HG02759 (cell line): ENCODE measurements around the gene MACROD2.

Experiments used
- ATAC-seq: cut with Tn5 transposase; IDR thresholded peaks from one replicate; pipeline ENCODE4 v1.9.1; 2021; ENCODE audit warnings: mild to moderate bottlenecking, moderate library complexity; ENCODE audit not compliant: unreplicated experiment

Gene MACROD2

GRCh38 chr20:14838663-14839628 is 843.6 kb downstream of the MACROD2 start:
- no peak for ATAC-seq

DNA sequence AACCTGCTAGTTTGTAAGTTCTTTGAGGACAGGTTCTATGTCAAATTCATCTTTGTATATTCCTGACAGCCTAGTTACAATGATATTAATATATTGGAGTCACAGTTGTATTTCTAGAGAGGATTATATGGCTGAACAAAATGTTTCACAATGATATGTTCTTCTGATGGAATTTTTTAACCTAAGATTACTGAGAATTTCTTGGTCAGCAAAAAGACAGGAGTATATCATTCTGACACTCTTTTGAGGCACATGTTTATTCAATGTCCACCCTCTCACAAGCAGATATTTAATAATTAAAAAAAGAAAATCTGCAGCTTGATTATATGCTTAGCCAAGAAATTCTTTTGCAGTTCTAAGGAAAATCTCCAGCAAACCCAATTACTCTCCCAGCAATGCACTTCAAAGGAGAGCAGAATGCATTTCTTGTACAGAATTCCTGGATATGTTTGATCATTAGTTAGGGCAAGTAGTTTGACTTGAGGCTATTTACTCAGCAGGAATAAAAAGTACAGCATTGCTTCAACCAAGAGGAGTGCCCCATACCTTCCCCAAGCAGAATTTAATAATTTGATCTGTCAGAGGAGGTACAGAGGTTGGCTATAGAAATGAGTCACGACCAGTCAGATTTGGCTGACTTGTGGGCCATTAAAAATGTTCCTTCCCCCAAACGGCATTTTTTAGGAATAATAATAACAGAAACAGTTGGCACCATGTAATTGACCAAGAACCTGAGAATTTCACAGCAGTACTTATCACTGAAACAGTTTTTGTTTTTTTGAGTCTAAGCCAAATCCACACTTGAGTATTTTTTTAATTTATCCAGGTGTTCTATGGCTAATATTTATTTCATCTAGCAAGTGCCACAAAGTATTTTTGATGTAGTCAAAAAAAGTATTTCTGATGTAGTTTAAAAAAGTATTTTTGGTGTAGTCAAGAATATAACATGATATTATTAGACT is 850.2 kb downstream of the MACROD2 start:
- no peak for ATAC-seq

DNA sequence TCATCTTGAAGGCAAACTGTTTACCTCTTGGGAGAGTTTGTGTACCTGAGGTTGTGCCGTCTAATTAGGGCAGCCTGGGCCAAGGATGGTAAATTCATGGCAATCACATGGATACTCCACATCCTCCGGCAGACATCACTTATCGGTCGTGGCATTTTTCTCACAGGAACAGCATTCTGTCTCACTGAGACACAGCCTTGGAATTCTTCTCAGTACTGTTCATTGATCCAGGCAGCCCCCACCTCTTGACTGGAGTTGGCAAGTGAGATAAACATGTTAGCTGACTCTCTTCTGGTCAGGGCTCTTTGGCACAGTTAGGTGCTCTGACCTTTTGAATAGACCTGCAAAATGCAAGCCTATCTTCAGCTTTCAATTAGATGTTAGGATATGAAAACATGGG is 853.5 kb downstream of the MACROD2 start:
- ATAC-seq: no peak

DNA sequence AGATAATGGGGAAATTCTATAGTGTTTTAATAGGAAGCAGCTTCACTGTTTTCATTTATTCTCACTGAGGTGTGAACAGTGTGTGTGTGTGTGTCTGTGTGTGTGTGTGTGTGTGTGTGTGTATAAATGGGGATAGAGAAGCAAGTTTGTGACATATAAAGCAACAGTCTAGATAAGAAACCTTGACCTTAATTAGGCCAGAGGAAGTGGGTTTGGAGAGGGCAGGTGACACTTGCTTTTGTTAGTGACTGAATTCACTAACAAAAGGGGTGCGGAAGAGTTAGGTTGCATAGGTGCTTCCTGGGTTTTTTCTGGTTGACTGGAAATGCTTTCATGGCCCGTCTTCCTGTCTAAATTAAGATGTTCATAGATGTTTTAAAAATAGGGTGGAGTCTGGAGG is 857.8 kb downstream of the MACROD2 start:
- no peak for ATAC-seq

GRCh38 chr20:14855171-14855570 is 859.9 kb downstream of the MACROD2 start:
- ATAC-seq: no peak

- no peak for ATAC-seq
Observed at GRCh38 chr20:14859627-14860026, 864.3 kb downstream of the MACROD2 start.

- ATAC-seq: peak; percentile 47
Observed at GRCh38 chr20:14860410-14860814, 865.1 kb downstream of the MACROD2 start.

- no peak for ATAC-seq
Observed at GRCh38 chr20:14861028-14861699, 865.8 kb downstream of the MACROD2 start.

- ATAC-seq: no peak
Observed at GRCh38 chr20:14865169-14865568, 869.9 kb downstream of the MACROD2 start.

DNA sequence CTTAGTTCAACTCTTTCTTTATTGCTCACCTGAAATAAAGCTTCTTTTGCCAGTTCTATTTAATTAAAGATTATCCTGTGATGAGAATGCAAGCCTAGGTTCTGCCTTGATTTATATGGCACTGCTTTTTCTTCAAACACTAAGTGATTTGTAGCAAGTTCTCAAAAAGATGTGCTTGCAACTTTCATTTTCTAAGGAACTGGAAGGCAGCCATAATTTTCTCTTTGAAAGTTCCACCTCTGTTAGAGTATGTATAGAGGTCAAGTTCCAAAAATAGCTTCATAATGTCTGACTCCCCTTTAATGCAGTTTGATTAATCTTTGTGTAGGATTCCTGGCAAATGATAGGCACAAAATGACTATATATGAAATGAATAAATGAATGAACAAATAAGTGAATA is 870.4 kb downstream of the MACROD2 start:
- no peak for ATAC-seq

DNA sequence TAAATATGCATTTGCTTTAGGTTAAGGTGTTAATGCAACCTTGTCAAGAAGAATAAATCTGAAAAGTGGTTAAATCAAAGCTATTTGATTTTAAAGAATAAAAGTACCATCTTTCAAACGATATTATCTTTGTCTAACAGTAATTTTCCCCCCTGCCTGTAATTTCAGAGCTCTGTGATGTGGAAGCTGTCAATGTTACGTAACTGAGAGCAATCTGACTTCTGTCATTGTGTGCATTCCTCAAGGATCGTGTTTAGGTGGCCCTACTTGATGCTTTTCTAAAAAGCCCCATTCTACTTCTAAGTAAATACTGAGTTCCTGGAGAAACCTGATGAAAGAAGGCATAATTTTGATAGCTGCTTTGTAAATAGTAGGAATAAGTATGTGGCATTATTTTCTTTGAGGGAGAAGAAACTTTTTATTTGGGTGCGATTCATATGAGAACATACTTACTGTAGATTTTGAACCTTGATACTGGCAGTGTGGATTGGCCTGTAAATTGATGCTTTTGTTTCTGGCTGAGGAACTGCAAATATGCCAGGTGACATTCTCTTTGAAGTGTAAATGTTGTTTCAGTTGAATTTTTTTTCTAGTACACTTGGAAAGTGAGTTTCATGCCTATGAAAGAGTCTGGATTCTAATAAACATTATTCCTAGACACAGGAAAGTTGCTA is 871.7 kb downstream of the MACROD2 start:
- no peak for ATAC-seq

DNA sequence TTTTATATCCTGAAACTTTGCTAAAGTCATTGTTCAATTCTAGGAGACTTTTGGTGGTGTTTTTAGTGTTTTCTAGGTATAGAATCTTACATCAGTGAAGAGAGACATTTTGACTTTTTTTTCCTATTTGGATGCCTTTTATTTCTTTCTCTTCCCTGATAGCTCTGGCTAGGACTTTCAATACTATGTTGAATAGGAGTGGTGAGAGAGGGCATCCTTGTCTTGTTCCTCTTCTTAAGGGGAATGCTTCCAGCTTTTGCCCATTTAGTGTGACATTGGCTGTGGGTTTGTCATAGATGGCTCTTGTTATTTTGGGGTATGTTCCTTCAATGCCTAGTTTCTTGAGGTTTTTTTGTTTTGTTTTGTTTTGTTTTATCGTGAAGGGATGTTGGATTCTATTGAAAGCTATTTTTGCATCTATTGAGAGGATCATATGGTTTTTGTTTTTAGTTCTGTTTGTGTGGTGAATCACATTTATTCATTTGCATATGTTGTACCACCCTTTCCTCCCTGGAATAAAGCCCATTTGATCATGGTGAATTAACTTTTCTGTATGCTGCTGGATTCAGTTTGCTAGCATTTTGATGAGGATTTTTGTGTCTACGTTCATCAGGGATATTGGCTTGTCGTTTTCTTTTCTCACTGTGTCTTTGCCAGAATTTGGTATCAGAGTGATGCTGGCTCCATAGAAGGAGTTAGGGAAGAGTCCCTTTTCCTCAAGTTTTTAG is 882.1 kb downstream of the MACROD2 start:
- no peak for ATAC-seq

- no peak for ATAC-seq
Observed at GRCh38 chr20:14878676-14879019, 883.3 kb downstream of the MACROD2 start.

- ATAC-seq: peak; percentile 77
Observed at GRCh38 chr20:14879020-14879697, 883.8 kb downstream of the MACROD2 start.

DNA sequence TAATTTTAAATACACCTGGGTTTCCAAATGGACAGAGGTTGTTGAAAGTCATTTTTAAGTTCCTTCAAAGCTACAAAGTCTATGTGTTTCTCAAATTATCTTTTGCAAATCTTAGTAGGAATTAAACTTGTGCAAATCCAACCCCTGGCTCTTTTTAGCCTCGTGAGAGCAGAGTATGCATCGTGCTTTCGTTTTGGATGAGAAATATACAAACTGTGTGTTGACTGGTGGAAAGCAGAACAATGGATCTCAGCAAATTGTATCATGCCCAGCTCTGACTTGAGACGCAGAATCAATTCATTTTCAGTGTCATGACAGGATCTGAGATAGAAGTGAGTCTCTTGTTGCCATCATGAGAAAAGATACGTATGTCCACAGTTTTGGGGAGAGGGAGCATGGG is 884.5 kb downstream of the MACROD2 start:
- no peak for ATAC-seq

- no peak for ATAC-seq
Observed at GRCh38 chr20:14881518-14881917, 886.2 kb downstream of the MACROD2 start.

- no peak for ATAC-seq
Observed at GRCh38 chr20:14882157-14882556, 886.8 kb downstream of the MACROD2 start.

- ATAC-seq: no peak
Observed at GRCh38 chr20:14882846-14883245, 887.5 kb downstream of the MACROD2 start.

DNA sequence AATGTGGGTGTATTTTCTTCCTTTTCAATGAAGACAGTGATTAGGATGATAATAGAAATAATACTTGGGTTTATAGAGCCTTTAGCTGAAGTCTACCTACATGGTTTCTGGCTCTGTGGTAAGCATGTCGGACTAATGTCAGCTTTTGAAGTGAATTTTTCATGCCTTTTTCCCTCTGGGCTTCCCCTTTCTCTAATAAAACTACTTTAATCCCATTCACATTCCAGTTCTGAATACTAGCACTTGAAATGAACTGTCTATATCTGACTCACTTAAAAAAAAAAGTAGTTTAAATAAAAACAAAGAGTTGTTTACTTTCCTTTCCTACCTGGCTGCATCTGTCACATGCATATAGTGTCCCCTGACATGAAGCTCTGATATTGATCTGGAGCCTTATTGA is 888.0 kb downstream of the MACROD2 start:
- ATAC-seq: no peak
